Stimulated activated CD8-positive, alpha-beta memory T cell treated with anti-CD3 and anti-CD28 coated beads, Interleukin-15, amount 100 ng/mL, for 4 hours (primary cell): ENCODE measurements around the gene BPIFB1.

ENCODE experiments used
- DNase-seq, 2 donors: peaks; one replicate each; pipeline ENCODE4 v3.0.0-alpha.2; 2020; ENCODE audit warnings: low read depth in 2 of 2

The BPIFB1 gene, protein sequence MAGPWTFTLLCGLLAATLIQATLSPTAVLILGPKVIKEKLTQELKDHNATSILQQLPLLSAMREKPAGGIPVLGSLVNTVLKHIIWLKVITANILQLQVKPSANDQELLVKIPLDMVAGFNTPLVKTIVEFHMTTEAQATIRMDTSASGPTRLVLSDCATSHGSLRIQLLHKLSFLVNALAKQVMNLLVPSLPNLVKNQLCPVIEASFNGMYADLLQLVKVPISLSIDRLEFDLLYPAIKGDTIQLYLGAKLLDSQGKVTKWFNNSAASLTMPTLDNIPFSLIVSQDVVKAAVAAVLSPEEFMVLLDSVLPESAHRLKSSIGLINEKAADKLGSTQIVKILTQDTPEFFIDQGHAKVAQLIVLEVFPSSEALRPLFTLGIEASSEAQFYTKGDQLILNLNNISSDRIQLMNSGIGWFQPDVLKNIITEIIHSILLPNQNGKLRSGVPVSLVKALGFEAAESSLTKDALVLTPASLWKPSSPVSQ

GRCh38 chr20:33282991-33283555 is at the start of gene BPIFB1:
TSS of gene BPIFB1 (plus strand) at chr20:33283214. CDS start at chr20:33286074, 2,860 bp downstream.
- no peak for DNase-seq

- DNase-seq = no peak
Measured at GRCh38 chr20:33234050-33234449, 49.0 kb upstream of the BPIFB1 start.

- no peak for DNase-seq
Measured at GRCh38 chr20:33235696-33236095, 47.3 kb upstream of the BPIFB1 start, which contains the start of gene BPIFA1. TSS of gene BPIFA1 (plus strand) at chr20:33235996. CDS start at chr20:33237712, 1,716 bp downstream.

- no peak for DNase-seq
Measured at GRCh38 chr20:33236351-33236750, 46.7 kb upstream of the BPIFB1 start.

GRCh38 chr20:33237989-33238388 is 45.0 kb upstream of the BPIFB1 start:
- no peak for DNase-seq

DNA sequence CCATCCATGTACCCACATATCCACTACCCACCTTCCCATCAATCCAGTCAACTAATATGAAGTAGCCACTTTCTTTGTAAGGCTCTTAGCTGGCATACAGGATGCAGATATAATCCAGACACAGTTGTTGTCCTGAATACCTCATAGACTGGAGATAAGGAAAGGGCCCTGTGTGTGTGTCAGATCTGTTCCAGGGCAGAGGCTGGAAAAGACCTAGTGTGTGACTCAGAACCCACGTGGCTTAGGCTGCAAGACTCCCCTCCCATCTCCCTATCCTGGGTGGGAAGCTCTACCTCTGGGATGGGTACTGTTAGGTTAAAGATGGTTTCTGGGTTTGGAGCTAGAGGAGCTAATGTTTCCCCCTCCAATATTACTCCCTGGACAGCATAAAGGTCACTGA is 43.6 kb upstream of the BPIFB1 start:
- DNase-seq = no peak

GRCh38 chr20:33239979-33240736 is 42.9 kb upstream of the BPIFB1 start:
- DNase-seq = no peak

DNA sequence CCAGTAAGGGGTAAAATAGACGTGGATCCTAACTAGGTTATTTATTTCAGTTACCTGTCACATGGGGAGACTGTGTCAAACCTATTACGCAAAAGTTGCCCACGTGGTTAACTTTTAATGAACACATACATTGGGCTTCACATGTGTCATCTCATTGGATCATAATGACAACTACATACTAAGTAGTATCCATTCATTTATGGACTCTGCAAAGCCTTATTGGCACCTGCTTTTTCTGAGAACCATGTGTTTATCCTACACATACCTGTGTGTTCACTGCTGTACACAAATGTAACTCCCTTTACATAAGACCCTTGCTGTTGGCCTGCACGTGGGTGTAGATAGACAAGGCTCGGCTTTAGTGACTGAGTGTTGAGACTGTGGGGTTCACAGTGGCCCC is 42.1 kb upstream of the BPIFB1 start:
- DNase-seq = no peak

DNA sequence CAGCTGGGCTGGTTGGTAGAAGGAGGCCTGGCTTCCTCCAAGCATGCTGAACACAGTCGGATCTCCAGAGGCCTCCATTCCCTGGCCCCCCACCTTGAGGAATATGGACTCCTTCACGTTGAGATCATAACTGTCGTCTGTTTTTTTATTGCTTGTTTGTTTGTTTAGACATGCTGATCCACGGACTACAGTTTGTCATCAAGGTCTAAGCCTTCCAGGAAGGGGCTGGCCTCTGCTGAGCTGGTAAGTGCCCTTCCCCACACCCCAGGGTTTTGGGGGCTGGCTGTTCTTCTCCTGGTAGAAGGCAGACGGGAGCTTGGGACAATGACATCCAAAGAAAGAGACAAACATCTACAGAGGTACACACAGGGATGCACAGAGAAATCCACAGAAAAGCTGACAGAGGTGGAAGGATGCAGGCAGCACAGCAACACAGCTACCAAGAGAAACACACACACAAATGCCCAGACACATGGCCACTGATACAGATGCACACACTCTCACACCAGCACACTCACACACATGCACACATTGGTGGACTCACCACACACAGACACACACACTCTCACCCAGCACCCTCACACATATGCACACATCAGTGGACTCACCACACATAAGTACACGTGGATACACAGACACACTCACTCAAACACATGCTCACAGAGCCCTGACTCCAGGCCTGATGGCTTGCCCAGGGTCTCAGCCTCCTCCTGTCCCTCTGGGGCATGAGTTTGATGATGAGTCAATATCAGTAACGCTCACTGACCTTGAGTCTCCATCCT is 40.5 kb upstream of the BPIFB1 start:
- DNase-seq = no peak

DNA sequence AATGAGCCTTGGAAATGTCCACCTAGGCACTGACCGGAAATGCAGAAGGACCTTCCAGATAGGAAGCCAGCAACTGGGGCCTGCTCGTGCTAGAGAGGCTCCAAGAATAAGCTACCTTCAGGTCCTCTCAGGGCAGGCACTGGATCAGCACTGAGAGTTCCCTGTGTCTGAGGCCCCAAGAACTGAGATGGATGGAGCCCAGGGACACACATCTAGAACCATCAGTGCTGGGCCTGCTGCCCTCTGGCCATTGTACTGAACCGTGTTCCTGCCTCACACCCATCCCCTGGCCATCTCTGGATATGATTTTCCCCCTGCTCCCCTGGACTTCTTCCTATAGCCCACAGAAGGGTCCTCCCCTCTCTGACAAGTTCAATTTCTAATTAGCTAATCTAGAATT is 36.9 kb upstream of the BPIFB1 start:
- DNase-seq = no peak

GRCh38 chr20:33249456-33249855 is 33.6 kb upstream of the BPIFB1 start:
- no peak for DNase-seq

DNA sequence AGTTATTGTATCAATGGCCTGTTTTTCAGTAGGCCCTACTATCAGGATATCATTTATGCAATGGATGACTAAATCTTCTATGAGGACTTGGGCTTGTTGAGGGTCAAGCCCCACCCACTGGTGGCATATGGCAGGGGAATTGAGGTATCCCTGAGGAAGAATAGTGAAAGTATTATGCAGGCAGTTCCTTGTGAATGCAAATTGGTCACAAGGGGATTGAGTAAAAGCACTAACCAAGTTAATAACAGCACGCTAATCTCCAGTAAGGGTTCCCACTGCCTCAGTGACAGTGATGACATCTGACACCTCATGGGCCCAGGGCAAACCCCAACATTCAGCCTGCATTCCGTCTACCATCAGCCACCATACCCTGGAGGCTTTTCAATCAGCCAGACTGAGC is 32.3 kb upstream of the BPIFB1 start:
- DNase-seq = no peak

GRCh38 chr20:33251496-33251895 is 31.5 kb upstream of the BPIFB1 start:
- DNase-seq = no peak

- no peak for DNase-seq
Measured at GRCh38 chr20:33252460-33252859, 30.6 kb upstream of the BPIFB1 start.

- no peak for DNase-seq
Measured at GRCh38 chr20:33255005-33255404, 28.0 kb upstream of the BPIFB1 start.

DNA sequence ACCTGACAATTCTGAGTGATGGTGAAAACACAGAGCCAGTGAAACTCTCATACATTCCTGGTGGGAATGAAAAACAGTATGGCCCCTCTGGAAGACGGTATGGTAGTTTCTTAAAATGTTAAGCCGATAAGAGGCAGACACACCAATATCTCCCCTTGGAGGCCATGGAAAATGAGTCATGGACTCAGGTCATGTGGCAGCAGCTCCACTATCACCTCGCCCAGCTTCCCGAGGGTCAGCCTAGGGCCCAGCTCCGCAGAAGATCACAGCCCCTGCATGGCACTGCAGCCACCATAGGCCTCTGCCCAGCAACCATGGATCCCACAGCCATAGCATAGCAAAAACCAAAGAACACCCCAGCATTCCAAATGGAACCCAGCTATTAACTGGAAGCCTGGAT is 25.8 kb upstream of the BPIFB1 start:
- DNase-seq = no peak

- no peak for DNase-seq
Measured at GRCh38 chr20:33259371-33259770, 23.6 kb upstream of the BPIFB1 start.

DNA sequence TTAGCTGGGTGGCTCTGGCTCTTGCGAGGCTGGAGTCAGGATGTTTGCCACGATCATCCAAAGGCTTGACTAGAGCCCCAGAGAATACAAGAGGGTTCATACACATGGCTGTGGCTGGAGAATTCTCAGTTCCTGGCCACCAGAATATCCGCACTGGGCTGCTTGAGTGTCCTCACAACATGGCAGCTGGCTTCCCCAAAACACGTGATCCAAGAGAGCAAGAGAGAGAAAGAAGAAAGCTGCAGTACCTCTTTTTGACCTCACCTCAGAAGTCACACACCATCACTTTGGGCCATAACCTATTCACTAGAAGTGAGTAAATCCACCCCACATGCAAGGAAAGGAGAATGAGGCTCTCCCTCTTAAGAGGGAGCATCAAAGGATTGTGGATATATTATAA is 21.5 kb upstream of the BPIFB1 start:
- DNase-seq = no peak

DNA sequence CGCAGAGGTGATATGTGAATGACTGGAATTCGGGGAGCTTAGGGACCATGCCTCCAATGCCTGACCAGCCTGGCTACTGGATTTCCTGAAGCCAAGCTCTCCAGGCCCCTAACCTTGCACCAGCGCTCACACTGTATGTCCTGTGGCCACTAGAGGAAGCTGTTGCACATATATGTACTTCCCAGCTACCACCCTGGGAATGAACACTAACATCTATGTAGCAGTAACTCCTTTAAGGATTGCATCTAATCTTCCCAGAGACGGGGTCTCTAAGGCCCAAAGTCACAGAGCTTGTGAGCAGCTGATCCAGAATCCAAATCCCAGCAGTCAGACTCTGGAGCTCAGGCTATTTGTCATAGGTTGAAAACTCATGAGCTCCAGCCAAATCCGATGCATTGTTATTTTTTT is 20.4 kb upstream of the BPIFB1 start:
- no peak for DNase-seq

GRCh38 chr20:33263784-33264183 is 19.2 kb upstream of the BPIFB1 start:
- DNase-seq = no peak

DNA sequence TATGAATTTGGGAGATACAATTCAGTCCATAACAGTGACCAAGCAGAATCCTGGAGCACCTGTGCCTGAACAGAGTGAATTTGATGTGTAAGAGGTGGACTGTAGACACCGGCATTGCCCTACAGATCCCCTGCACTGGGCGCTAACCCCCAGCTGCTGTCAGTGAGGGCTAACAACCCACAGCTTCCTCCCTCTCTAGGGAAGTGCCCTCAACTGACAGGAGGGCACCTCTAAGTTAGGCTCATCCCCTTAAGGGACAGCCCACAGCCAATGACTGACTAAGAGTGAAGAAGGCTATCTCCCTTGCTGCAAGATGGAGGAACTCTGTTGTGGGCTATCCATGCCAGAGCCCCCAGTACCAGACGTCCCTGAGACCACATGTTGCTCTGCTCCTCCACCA is 15.3 kb upstream of the BPIFB1 start:
- no peak for DNase-seq
